H1 (cell line): ENCODE results near the gene FNDC3A. TPM values are rescaled to one million over a fixed set of nuclear protein-coding genes. Genes with fewer than 3 reads are reported as not detected.
A peak's percentile ranks its signal among the peaks of the same experiment; 100 is the strongest.

Source experiments
- CTCF ChIA-PET: fragments of 300-600 bp; sonication (Branson Sonifier 250); formaldehyde crosslinking; loops from one replicate; lab custom pipeline; 2021; ENCODE audit not compliant: partially characterized antibody; lab: Charles Lee
- POLR2A ChIA-PET: fragments of 300-600 bp; sonication (Branson Sonifier 250); formaldehyde crosslinking; loops from one replicate; lab custom pipeline; 2021; ENCODE audit warnings: inconsistent platforms; ENCODE audit not compliant: partially characterized antibody; lab: Charles Lee
- DNase-seq, 2 experiments: peaks; one replicate each; pipeline versions ENCODE4 v3.0.0 to v3.0.0-alpha.2; 2010 to 2022; ENCODE audit warnings: low spot score in 2 of 2, low read depth in 1 of 2, mixed read lengths in 1 of 2
- FAIRE-seq: peaks from 2 replicates; lab custom pipeline; 2011; peaks lifted over from hg19 to GRCh38; lab: Jason Lieb, UNC
- H2AFZ ChIP-seq: 2 replicates; pipeline ENCODE4 v1.8.1; 2012; ENCODE audit warnings: low read length, inconsistent platforms
- H2AK5ac ChIP-seq: 2 replicates; pipeline ENCODE4 v1.6.1; 2013; ENCODE audit warnings: low read depth, low read length
- H2BK120ac ChIP-seq: replicated peaks from 2 replicates; pipeline ENCODE3; 2013; ENCODE audit warnings: low read depth, low read length, inconsistent platforms
- H2BK12ac ChIP-seq: 2 replicates; pipeline ENCODE4 v1.6.1; 2013; ENCODE audit warnings: low read depth, low read length
- H2BK15ac ChIP-seq: 2 replicates; pipeline ENCODE4 v1.6.1; 2013; ENCODE audit warnings: low read length
- H2BK20ac ChIP-seq: 2 replicates; pipeline ENCODE4 v1.6.1; 2013; ENCODE audit warnings: low read length
- H2BK5ac ChIP-seq: 2 replicates; pipeline ENCODE4 v1.6.1; 2013; ENCODE audit warnings: low read depth, low read length
- H3K14ac ChIP-seq: 2 replicates; pipeline ENCODE4 v1.6.1; 2013; ENCODE audit warnings: inconsistent platforms; ENCODE audit not compliant: insufficient read length
- H3K18ac ChIP-seq: 2 replicates; pipeline ENCODE4 v1.6.1; 2013; ENCODE audit warnings: low read length; ENCODE audit errors: extremely low read depth
- H3K23ac ChIP-seq: 2 replicates; pipeline ENCODE4 v1.6.1; 2013; ENCODE audit warnings: inconsistent platforms; ENCODE audit not compliant: insufficient read length
- H3K23me2 ChIP-seq: 2 replicates; pipeline ENCODE4 v1.6.1; 2013; ENCODE audit warnings: low read depth, low read length
- H3K27ac ChIP-seq: 2 replicates; pipeline ENCODE4 v1.6.1; 2011; ENCODE audit warnings: low read depth, low read length, inconsistent platforms
- H3K27me3 ChIP-seq, 4 experiments: replicated peaks in 1 of 4; 1 replicate in 1 of 4; 2 replicates in 3 of 4; pipeline versions ENCODE4 v1.6.1 to v1.8.1; 2011 to 2013; ENCODE audit warnings: low read length in 3 of 4, mild to moderate bottlenecking in 3 of 4, inconsistent platforms in 2 of 4, mixed read lengths in 2 of 4, moderate library complexity in 1 of 4; ENCODE audit not compliant: control insufficient read depth in 3 of 4, insufficient read depth in 3 of 4; ENCODE audit errors: extremely low read depth in 1 of 4
- H3K36me3 ChIP-seq, 4 experiments: 2 replicates each; pipeline versions ENCODE4 v1.6.1 to v1.8.1; 2011 to 2013; ENCODE audit warnings: mild to moderate bottlenecking in 4 of 4, low read length in 3 of 4, moderate library complexity in 2 of 4, control low read depth in 1 of 4, inconsistent platforms in 1 of 4; ENCODE audit not compliant: insufficient read depth in 4 of 4, control insufficient read depth in 2 of 4
- H3K4ac ChIP-seq: replicated peaks from 2 replicates; pipeline ENCODE3; 2013; ENCODE audit warnings: low read length, low read depth, mixed read lengths, inconsistent platforms; ENCODE audit not compliant: insufficient read length
- H3K4me1 ChIP-seq, 4 experiments: replicated peaks in 1 of 4; 1 replicate in 1 of 4; 2 replicates in 3 of 4; pipeline versions ENCODE4 v1.6.1 to v1.8.1; 2011 to 2013; ENCODE audit warnings: low read length in 3 of 4, inconsistent platforms in 2 of 4, mixed read lengths in 1 of 4; ENCODE audit not compliant: insufficient read depth in 4 of 4, control insufficient read depth in 3 of 4
- H3K4me2 ChIP-seq, 2 experiments: 2 replicates each; pipeline versions ENCODE4 v1.6.1 to v1.8.1; 2011 to 2013; ENCODE audit warnings: low read depth in 2 of 2, low read length in 2 of 2, control low read depth in 1 of 2, inconsistent platforms in 1 of 2, mild to moderate bottlenecking in 1 of 2; ENCODE audit not compliant: insufficient read depth in 1 of 2
- H3K4me3 ChIP-seq, 4 experiments: fragments of 200-600, 300-600 bp in 1 of 4; sonication (generic), shearing (Covaris generic), sonication (Bioruptor Twin) in 1 of 4; 2 replicates each; pipeline versions ENCODE4 v1.5.1 to v1.8.1; 2011 to 2016; ENCODE audit warnings: low read length in 4 of 4, low read depth in 3 of 4, control low read depth in 2 of 4, inconsistent platforms in 2 of 4, mild to moderate bottlenecking in 2 of 4, mixed read lengths in 1 of 4, moderate library complexity in 1 of 4; ENCODE audit not compliant: insufficient read depth in 2 of 4; ENCODE audit errors: extremely low read depth in 1 of 4
- H3K56ac ChIP-seq: replicated peaks from 2 replicates; pipeline ENCODE3; 2013; ENCODE audit warnings: low read depth, mild to moderate bottlenecking, mixed read lengths, low read length, inconsistent platforms; ENCODE audit not compliant: insufficient read length
- H3K79me1 ChIP-seq: 2 replicates; pipeline ENCODE4 v1.6.1; 2013; ENCODE audit warnings: low read depth, low read length, control low read depth
- H3K79me2 ChIP-seq, 2 experiments: 2 replicates each; pipeline versions ENCODE4 v1.6.1 to v1.8.1; 2012 to 2013; ENCODE audit warnings: low read length in 2 of 2, mild to moderate bottlenecking in 2 of 2, inconsistent platforms in 1 of 2; ENCODE audit not compliant: insufficient read depth in 2 of 2, control insufficient read depth in 1 of 2
- H3K9ac ChIP-seq, 4 experiments: replicated peaks in 1 of 4; 1 replicate in 1 of 4; 2 replicates in 3 of 4; pipeline versions ENCODE4 v1.6.1 to v1.8.1; 2011 to 2013; ENCODE audit warnings: low read depth in 3 of 4, low read length in 3 of 4, control low read depth in 2 of 4, mild to moderate bottlenecking in 2 of 4, moderate library complexity in 2 of 4, inconsistent platforms in 1 of 4; ENCODE audit errors: extremely low read depth in 1 of 4
- H3K9me3 ChIP-seq, 2 experiments: 2 replicates each; pipeline versions ENCODE4 v1.6.1 to v1.8.1; 2012 to 2013; ENCODE audit warnings: mild to moderate bottlenecking in 2 of 2, moderate library complexity in 2 of 2, control low read depth in 1 of 2, inconsistent platforms in 1 of 2, low read depth in 1 of 2, low read length in 1 of 2, mixed read lengths in 1 of 2; ENCODE audit not compliant: insufficient read depth in 2 of 2
- H4K20me1 ChIP-seq, 2 experiments: replicated peaks in 1 of 2; 2 replicates each; pipeline versions ENCODE3 to v1.8.1; 2011 to 2013; ENCODE audit warnings: inconsistent platforms in 2 of 2, low read length in 2 of 2, mild to moderate bottlenecking in 1 of 2; ENCODE audit not compliant: insufficient read depth in 2 of 2, control insufficient read depth in 1 of 2
- H4K5ac ChIP-seq: 2 replicates; pipeline ENCODE4 v1.6.1; 2013; ENCODE audit warnings: low read length, low read depth, mixed read lengths, inconsistent platforms; ENCODE audit not compliant: insufficient read length
- H4K8ac ChIP-seq: 2 replicates; pipeline ENCODE4 v1.8.0; 2013; ENCODE audit warnings: mild to moderate bottlenecking, moderate library complexity, low read length, inconsistent platforms; ENCODE audit not compliant: insufficient read depth; ENCODE audit errors: extremely low read depth
- H4K91ac ChIP-seq: replicated peaks from 2 replicates; pipeline ENCODE3; 2013; ENCODE audit warnings: low read length, mixed read lengths, inconsistent platforms; ENCODE audit not compliant: insufficient read length
- ASH2L ChIP-seq: fragments of 200-600, 300-600 bp; sonication (generic); IDR thresholded peaks from one replicate; pipeline ENCODE4 v1.7.1; 2017; ENCODE audit warnings: low read length
- BCL11A ChIP-seq, 2 experiments: IDR thresholded peaks; one replicate each; pipeline ENCODE4 v1.6.1; 2011; ENCODE audit warnings: low read depth in 2 of 2, low read length in 2 of 2, mild to moderate bottlenecking in 2 of 2
- EGR1 ChIP-seq: IDR thresholded peaks from 2 replicates; pipeline ENCODE4 v1.6.1; 2011; ENCODE audit warnings: low read depth, low read length, borderline replicate concordance
- KDM1A ChIP-seq: fragments of 200-600, 300-600 bp; sonication (generic); IDR thresholded peaks from 2 replicates; pipeline ENCODE4 v1.7.1; 2016; ENCODE audit warnings: mild to moderate bottlenecking, low read length, borderline replicate concordance
- YY1 ChIP-seq: IDR thresholded peaks from 2 replicates; pipeline ENCODE4 v1.6.1; 2011; ENCODE audit warnings: low read depth, mild to moderate bottlenecking, low read length
- WGBS, 2 experiments: shearing (Covaris generic) in 1 of 2; methylation state at CpG; one replicate each; pipeline versions ENCODE4 v1.1.6 to v1.1.7; 2013 to 2015; ENCODE audit warnings: low lambda C conversion rate in 2 of 2, mixed read lengths in 2 of 2, inconsistent platforms in 1 of 2, low coverage in 1 of 2, missing lambda C conversion rate in 1 of 2; ENCODE audit not compliant: insufficient replicate concordance in 2 of 2, insufficient coverage in 1 of 2, insufficient read length in 1 of 2; ENCODE audit errors: extremely low coverage in 1 of 2, missing lambda C conversion rate in 1 of 2; 5-methylcytosine and 5-hydroxymethylcytosine counted together
- polyA plus RNA-seq, 7 experiments: library from polyadenylated mRNA; depleted of rRNA in 3 of 7; stranded (reverse) in 5 of 7; unstranded in 2 of 7; fragments of >200 nt in 5 of 7; fragments of 200-250 nt in 2 of 7; gene quantifications; 1 replicate in 5 of 7; 2 replicates in 1 of 7; 4 replicates in 1 of 7; pipeline versions ENCODE4 v1.2.1 to v1.2.3, GENCODE V29; 2011 to 2013; ENCODE audit warnings: missing spikeins in 2 of 7, mixed read lengths in 2 of 7
- total RNA-seq: library from RNA; stranded (reverse); fragmentation: NEBNext Ultra II Directional; extraction: Animal tissue kit (Norgen Biotek cat#: 25700); gene quantifications from 2 replicates; pipeline ENCODE4 v1.2.1, GENCODE V29; 2021

FNDC3A gene
- total and polyA plus RNA-seq, 2 of the 8 experiments (the other 6 are each of a cell fraction or from before 2014, with no cell fraction given): 14.6 to 26.0 TPM

DNA sequence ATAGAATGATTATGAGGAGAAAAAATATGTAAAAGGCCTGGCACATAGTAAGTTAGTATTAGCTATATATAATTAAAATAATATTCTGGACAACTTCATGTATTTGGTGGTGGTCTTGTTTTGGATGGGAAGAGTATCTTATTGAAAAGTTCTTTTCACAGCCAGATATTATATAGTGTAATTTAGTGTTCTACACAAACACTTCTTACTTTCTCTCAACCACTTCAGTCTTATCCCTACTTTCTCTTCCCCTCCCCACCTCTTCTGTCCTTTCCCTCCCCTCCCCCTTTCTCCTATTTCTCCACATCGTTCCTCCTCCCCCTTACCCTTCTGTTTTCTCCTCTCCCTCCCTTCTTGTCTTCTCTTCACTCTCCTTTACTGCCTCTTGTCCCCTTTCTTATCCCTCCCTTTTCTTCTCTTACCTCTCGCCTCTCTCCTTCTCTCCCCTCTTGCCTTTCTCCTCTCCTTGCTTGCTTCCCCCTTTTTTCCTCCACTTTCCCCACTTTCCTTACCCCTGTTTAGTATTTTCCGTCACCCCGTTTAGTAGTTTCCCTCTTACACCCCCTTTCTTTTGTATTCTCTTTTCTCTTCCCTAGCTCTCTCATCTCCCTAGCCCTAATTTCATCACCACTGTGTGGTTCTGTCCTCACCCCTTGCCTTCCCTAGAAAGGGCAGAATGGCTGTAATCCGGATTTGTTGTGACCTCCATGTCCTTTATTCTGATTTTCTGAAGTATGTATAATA, 137.2 kb downstream of the FNDC3A start:
- no peaks in the 10 kb centered on the region for H3K9me3 ChIP-seq
- peaks cover 0 to 53% of the 10 kb centered on the region in 2 experiments; a peak in 2 of 4 replicates for H3K79me2 ChIP-seq
- H3K27ac ChIP-seq: 0 out of 2 replicates have a peak overlapping the region, but pooled peaks have one; percentile 56
- H4K5ac ChIP-seq: peak overlapping the region; percentile 50
- H3K4me3 ChIP-seq: peak overlapping the region; percentile 33 to 59 (median 36); a peak in 6 of 8 replicates
- peak overlapping the region in 2 of 4 experiments; percentile 20 to 70; a peak in 3 of 7 replicates for H3K9ac ChIP-seq
- peak overlapping the region; percentile 69 to 90 for H3K4me2 ChIP-seq
- no peak overlapping the region for H4K8ac ChIP-seq
- peak overlapping the region; percentile 85; the same call in 1 of the 2 replicates for H3K18ac ChIP-seq
- H2BK12ac ChIP-seq: peak overlapping the region; percentile 75
- peak overlapping the region; percentile 29 for H4K91ac ChIP-seq
- H2BK5ac ChIP-seq: peak overlapping the region; percentile 75; the same call in 1 of the 2 replicates
- no peaks in the 10 kb centered on the region for H3K27me3 ChIP-seq
- peak overlapping the region; percentile 24 for H3K56ac ChIP-seq
- H3K36me3 ChIP-seq: peaks cover 0 to 16% (median 6%) of the 10 kb centered on the region in 4 experiments; a peak in 3 of 8 replicates
- no peak overlapping the region for H2BK15ac ChIP-seq
- no peak overlapping the region for H3K14ac ChIP-seq
- CTCF ChIA-PET: interaction anchor here (0.6 to 1.0 kb wide), 2 partner anchors 168 to 521 kb away, joined by 3 read pairs; no protein-coding TSS in a partner anchor
- POLR2A ChIA-PET: interaction anchor here (0.6 to 1.7 kb wide), 5 partner anchors 11 to 330 kb away, joined by 3 to 5 read pairs (median 3); partner anchors contain the start of gene FNDC3A
- H3K79me1 ChIP-seq: no peaks in the 10 kb centered on the region
- no peak overlapping the region for H3K23ac ChIP-seq
- no peaks in the 10 kb centered on the region for H4K20me1 ChIP-seq
- peaks cover 5% of the 10 kb centered on the region; the same call in 1 of the 2 replicates for H3K23me2 ChIP-seq
- DNase-seq (peak in 1 of 2 experiments; percentile 9), FAIRE-seq (no peak)
- H3K4ac ChIP-seq: peak overlapping the region; percentile 6
- no peak overlapping the region for H2AK5ac ChIP-seq
- H2BK20ac ChIP-seq: no peak overlapping the region
- WGBS, 2 experiments: 8% methylated on average over 4 of the region's 5 CpGs; no CpG with 5 or more reads in 1 of the 2 experiments
- peak overlapping the region; percentile 36 for H2BK120ac ChIP-seq
- no peak overlapping the region for H2AFZ ChIP-seq
- peaks cover 0 to 2% (median 0%) of the 10 kb centered on the region in 4 experiments; a peak in 2 of 7 replicates for H3K4me1 ChIP-seq
- TF ChIP-seq KDM1A: peak; percentile 36; the same call in 1 of the 2 replicates
- no peak for TF ChIP-seq BCL11A (IDR thresholded peaks at IDR 0.05; ENCODE audit: low read depth in 2 of 2, low read length in 2 of 2)
- peak; percentile 7; the same call in 1 of the 2 replicates for TF ChIP-seq YY1
- TF ChIP-seq EGR1: peak; percentile 86
- peak; percentile 89 for TF ChIP-seq ASH2L
